ENCODE data around the gene ADNP.
A peak's percentile ranks its signal among the peaks of the same experiment; 100 is the strongest.
"Not testable (repeated sequence)": the region's sequence is repeated elsewhere in the genome, so short reads cannot be mapped to it uniquely, and the experiment has no call there.

ADNP gene

GRCh38 chr20:50931306-50932015 lies at the start of gene ADNP:
Gene ADNP, minus strand, starts transcription at chr20:50931437. Its CDS starts 27,441 bp downstream, at chr20:50903996.
- peak; percentile 93 to 96 for DNase-seq

- DNase-seq: no peak
These were observed 48.9 kb upstream of the ADNP start for GRCh38 chr20:50980071-50980681.

- not testable (repeated sequence) for DNase-seq
These were observed 47.3 kb upstream of the ADNP start for GRCh38 chr20:50978533-50978932.

GRCh38 chr20:50977066-50978021 lies 46.1 kb upstream of the ADNP start:
- DNase-seq: no peak

GRCh38 chr20:50975701-50976330 lies 44.6 kb upstream of the ADNP start:
- peak in 1 of 2 experiments; percentile 35 for DNase-seq

GRCh38 chr20:50969912-50970311 lies 38.7 kb upstream of the ADNP start:
- no peak for DNase-seq

GRCh38 chr20:50969435-50969834 lies 38.2 kb upstream of the ADNP start:
- no peak for DNase-seq

- no peak for DNase-seq
These were observed 37.1 kb upstream of the ADNP start for GRCh38 chr20:50968289-50968688.

GRCh38 chr20:50967586-50967985 lies 36.3 kb upstream of the ADNP start:
- peak in 1 of 2 experiments; percentile 22 for DNase-seq

- no peak for DNase-seq
These were observed 28.4 kb upstream of the ADNP start for GRCh38 chr20:50959543-50960126.

- DNase-seq: peak; percentile 94 to 95
These were observed 27.6 kb upstream of the ADNP start, which contains the start of gene MOCS3 for GRCh38 chr20:50958615-50959542. Gene MOCS3, plus strand, starts transcription at chr20:50958818. Its CDS starts 25 bp downstream, at chr20:50958843.

GRCh38 chr20:50957798-50958614 lies 26.8 kb upstream of the ADNP start, which contains the start of gene DPM1:
Gene DPM1, minus strand, starts transcription at chr20:50958532. Its CDS starts 9 bp downstream, at chr20:50958523.
- DNase-seq: peak; percentile 94 to 95

- DNase-seq: no peak
These were observed 26.0 kb upstream of the ADNP start for GRCh38 chr20:50957276-50957675.

- DNase-seq: no peak
These were observed 22.6 kb upstream of the ADNP start for GRCh38 chr20:50953821-50954220.

GRCh38 chr20:50953196-50953595 lies 22.0 kb upstream of the ADNP start:
- no peak for DNase-seq

- no peak for DNase-seq
These were observed 17.0 kb upstream of the ADNP start for GRCh38 chr20:50948132-50948785.

- no peak for DNase-seq
These were observed 11.8 kb upstream of the ADNP start for GRCh38 chr20:50943069-50943468.

GRCh38 chr20:50933589-50933988 lies 2.4 kb upstream of the ADNP start:
- DNase-seq: no peak

- DNase-seq: no peak
These were observed 1.5 kb upstream of the ADNP start for GRCh38 chr20:50932691-50933280.
